NCI-H82 (cell line): ENCODE results near the gene ANTXR2.
A peak's percentile ranks its signal among the peaks of the same experiment; 100 is the strongest.
"Not testable (repeated sequence)": the region's sequence is repeated elsewhere in the genome, so short reads cannot be mapped to it uniquely, and the experiment has no call there.

Experiments
- DNase-seq: peaks from one replicate; lab custom pipeline; 2025; lab: John Stamatoyannopoulos, UW

The ANTXR2 gene

GRCh38 chr4:79913581-79913980 lies 159.4 kb downstream of the ANTXR2 start:
- no peak for DNase-seq

GRCh38 chr4:79907001-79907400 lies 166.0 kb downstream of the ANTXR2 start:
- no peak for DNase-seq

DNA sequence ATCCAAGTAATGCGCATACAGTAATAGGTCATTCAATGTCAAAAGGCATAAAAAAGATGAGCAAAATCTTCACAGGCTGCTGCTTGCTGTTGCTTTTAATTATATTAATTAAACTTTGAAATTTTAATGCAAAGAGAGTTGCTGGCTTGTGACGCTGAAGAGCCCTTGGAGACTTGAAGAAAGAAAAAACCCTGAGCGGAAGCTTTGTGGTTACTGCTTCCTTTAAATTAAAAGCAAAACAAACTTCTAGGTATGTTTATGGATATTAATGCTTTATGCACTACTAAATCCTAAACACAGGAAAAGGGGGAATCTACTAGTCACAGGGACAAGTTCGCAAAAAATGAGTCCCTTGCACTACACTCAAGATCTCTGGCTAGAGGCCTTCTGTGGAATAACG lies 166.7 kb downstream of the ANTXR2 start:
- DNase-seq = no peak

DNA sequence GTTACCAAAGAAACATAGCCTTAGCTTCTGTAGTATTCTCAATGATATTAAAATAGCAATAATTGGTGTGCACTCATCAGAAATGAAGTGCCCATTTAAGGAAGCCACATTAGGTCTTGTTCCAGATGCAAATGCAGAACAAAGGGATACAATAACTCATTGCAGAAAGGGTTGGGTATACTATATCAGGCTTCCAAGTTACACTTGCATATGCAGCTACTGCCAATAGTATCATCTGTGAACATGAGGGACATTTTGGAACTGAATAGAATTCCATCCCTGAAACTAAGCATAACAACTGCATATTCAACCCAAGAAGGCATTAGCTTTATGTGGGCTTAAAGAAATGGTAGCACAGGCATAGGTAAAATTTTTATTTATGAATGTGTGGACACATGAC lies 167.8 kb downstream of the ANTXR2 start:
- no peak for DNase-seq

DNA sequence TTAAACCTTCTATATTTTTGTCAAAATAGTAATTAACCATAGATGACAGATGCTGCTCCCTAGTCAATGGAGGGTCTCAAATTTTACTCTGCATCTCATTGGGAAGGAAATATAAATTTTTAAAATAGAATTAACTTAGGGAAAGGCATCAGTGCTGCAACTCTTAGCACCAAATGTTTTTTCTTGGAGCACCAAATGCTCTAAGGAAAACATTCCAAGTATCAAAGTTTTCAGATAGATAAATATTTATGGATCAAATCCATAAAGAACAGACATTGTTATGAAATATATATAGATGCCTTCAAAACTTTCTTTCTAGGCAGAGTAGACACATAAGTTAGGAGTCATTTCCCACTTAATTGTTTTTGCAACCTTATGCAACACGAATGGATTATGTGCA lies 168.7 kb downstream of the ANTXR2 start:
- no peak for DNase-seq

GRCh38 chr4:79900182-79900581 lies 172.8 kb downstream of the ANTXR2 start:
- no peak for DNase-seq

GRCh38 chr4:79899481-79899880 lies 173.5 kb downstream of the ANTXR2 start:
- DNase-seq = no peak

DNA sequence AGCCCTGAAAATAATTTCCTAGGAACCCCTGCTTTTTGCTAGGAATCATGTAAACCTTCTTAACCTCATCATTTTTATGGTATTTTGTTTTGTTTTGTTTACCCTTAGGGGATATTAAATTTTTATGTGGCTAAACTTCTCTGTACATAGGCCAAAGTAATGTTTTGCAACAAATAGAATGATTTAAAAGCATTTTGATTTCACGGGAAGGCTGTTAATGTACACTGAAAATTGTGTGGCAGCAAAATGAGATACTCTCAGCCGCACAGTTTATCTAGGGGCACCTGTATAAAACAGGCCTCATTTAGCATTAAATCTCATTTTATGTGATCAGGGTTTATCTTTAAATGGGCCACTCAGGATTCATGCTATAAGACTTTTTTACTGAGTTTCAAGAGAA lies 175.0 kb downstream of the ANTXR2 start:
- DNase-seq = no peak

GRCh38 chr4:79897174-79897573 lies 175.9 kb downstream of the ANTXR2 start:
- no peak for DNase-seq

GRCh38 chr4:79893456-79893855 lies 179.6 kb downstream of the ANTXR2 start:
- no peak for DNase-seq

DNA sequence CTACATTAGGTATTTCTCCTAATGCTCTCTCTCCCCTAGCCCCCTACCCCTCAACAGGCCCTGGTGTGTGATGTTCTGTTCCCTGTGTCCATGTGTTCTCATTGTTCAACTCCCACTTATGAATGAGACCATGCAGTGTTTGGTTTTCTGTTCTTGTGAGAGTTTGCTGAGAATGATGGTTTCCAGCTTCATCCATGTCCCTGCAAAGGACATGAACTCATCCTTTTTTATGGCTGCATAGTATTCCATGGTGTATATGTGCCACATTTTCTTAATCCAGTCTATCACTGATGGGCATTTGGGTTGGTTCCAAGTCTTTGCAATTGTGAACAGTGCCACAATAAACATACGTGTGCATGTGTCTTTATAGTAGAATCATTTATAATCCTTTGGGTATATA lies 184.0 kb downstream of the ANTXR2 start:
- DNase-seq = not testable (repeated sequence)

- no peak for DNase-seq
These were observed 186.5 kb downstream of the ANTXR2 start for GRCh38 chr4:79886557-79886956.

- DNase-seq = no peak
These were observed 187.0 kb downstream of the ANTXR2 start for GRCh38 chr4:79886021-79886420.

GRCh38 chr4:79883290-79883689 lies 189.7 kb downstream of the ANTXR2 start:
- no peak for DNase-seq

DNA sequence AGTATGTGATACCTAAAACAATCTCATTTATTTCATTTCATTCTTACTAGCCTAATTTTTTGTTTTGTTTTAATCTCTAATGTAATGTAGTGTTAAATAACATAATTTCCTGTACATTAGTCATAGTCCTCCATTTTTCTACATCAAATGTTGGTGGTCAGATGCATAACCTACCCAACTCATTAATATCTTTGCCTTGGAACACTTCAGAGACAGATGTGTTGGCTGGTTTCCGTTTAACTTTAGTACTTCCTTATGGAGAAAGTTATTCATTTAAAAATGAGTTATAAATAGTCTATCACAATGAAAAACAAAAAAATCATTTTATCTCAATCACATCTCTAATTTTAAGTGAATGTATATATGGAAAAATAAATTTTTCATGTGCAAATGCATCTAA lies 190.2 kb downstream of the ANTXR2 start:
- DNase-seq = no peak

- no peak for DNase-seq
These were observed 191.6 kb downstream of the ANTXR2 start for GRCh38 chr4:79881407-79881806.

DNA sequence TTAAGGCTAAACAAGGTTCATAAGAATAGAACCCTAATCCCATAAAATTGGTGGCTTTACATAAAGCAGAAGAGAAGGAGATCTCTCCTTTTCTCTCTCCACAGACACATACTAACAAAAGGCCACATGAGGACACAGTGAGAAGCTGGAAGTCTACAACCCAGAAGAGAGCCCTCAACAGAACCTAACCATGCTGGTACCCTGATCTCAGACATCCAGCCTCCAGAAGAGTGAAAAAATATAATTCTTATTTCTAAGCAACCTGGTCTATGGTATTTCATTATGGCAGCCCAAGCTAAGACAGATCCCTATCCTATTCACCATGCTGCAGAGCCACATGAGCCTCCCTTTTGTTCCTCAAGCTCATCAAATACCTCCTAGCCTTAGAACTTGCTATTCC lies 195.5 kb downstream of the ANTXR2 start:
- no peak for DNase-seq

DNA sequence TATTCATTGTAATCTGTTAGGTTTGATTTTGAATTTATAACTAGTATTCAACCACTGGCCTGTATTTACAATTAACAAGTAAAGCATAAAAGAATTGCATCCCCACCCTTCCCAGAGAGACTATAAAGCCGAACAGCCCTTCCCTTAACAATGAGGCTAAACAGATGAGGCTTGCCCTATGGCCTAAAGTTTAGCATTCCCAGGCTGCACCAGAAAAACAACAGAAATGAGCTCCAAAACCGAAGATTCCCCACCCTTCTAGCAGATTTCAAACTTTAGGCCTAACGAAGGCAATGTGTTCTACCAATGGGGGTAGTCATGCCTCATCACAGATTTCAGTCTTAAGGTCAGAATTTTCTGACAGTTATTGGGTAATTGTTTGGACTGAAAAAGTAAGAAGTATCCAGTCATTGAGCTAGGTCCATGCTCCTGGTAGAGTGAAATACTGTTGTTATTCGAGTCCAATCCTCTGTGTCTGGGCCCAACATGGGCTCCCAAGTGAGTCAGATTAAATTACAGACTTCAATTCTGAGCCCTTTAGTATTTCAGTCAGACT lies 197.6 kb downstream of the ANTXR2 start:
- no peak for DNase-seq

DNA sequence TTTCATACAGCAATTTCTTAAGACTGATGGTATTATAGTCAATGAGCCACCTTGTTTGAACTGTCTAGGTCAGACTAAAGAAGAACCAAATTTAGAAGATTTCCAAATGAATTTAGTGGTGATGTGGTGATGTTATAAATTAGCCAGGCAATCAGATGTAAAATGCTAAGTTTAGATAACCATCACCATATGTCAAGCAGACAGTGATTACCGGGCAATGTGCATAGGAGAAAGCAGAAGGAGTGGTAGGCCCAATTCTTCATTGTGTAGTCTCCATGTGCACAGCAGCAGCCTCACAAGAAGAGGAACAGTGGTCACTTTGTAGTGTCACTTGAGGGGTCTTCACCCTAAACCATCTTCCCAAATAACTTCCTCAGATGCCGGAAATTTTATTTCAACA lies 198.8 kb downstream of the ANTXR2 start:
- no peak for DNase-seq

GRCh38 chr4:79872738-79873137 lies 200.3 kb downstream of the ANTXR2 start:
- peak; percentile 63 for DNase-seq

GRCh38 chr4:79871961-79872360 lies 201.1 kb downstream of the ANTXR2 start:
- DNase-seq = no peak

GRCh38 chr4:79869597-79870237 lies 203.3 kb downstream of the ANTXR2 start:
- DNase-seq = peak; percentile 35

GRCh38 chr4:79865201-79865597 lies 207.8 kb downstream of the ANTXR2 start:
- no peak for DNase-seq

DNA sequence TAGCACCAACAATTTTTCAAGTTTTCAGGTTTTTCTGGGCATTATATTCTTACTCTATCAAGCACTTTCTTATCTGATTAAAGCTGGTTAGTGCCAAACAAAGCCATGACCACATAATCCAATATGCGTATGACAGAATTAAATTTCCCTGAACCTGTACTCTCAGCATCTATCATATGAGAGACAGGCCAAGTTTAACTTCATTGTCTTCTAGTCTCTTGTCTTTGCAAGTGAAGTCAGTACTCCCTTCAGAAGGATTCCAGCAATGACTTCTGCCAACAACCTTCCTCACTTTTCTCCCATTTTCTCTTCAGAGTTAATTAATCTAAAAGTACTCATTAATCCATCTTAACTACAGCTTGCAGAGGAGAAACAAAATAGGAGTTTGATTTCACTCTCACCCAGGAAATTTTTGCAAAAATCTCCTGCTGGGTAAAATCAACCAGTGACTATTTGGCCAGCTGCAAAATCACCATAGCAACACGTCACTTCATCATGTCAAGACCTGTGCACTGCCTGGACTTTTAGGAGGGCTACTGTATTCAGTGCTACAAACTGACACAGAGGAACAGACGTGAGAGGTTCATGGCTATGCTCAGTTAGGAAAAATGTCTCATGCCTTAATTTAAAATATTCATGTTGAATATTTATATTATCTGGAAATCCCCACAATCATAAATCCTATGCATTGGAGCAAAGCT lies 208.4 kb downstream of the ANTXR2 start:
- DNase-seq = peak; percentile 87
